K562 (cell line): ENCODE data around the gene JPT2. TPM values are rescaled to one million over a fixed set of nuclear protein-coding genes. Genes with fewer than 3 reads are reported as not detected.

Experiments
- ATF7 ChIP-seq: fragments of 450-650 bp; IDR thresholded peaks from 2 replicates; pipeline ENCODE4 v1.7.1; 2014; ENCODE audit warnings: mild to moderate bottlenecking, moderate library complexity
- CREM ChIP-seq: IDR thresholded peaks from 2 replicates; pipeline ENCODE4 v1.6.1; 2014; ENCODE audit warnings: antibody characterized with exemption, low read depth
- E2F6 ChIP-seq, 2 experiments: IDR thresholded peaks; 2 replicates each; pipeline ENCODE4 v1.6.1; 2011; ENCODE audit warnings: borderline replicate concordance in 1 of 2, control low read depth in 1 of 2, low read depth in 1 of 2, low read length in 1 of 2, mild to moderate bottlenecking in 1 of 2, mixed read lengths in 1 of 2, moderate library complexity in 1 of 2; ENCODE audit not compliant: insufficient read depth in 1 of 2, insufficient read length in 1 of 2, poor library complexity in 1 of 2, severe bottlenecking in 1 of 2; ENCODE audit errors: extremely low read depth in 1 of 2
- FOSL1 ChIP-seq: fragments of 200-800 bp; sonication (Bioruptor generic); conservative IDR thresholded peaks from 2 replicates; pipeline ENCODE4 v1.6.1; 2016; ENCODE audit warnings: missing genetic modification characterization, missing compliant biosample characterization
- GATA2 ChIP-seq: sonication (generic); formaldehyde crosslinking; IDR thresholded peaks from 2 replicates; pipeline ENCODE4 v1.4.0; 2020; ENCODE audit warnings: mild to moderate bottlenecking, missing genetic modification reagents
- JUND ChIP-seq, 2 experiments: IDR thresholded peaks; 2 replicates in 1 of 2; 3 replicates in 1 of 2; pipeline ENCODE4 v1.6.1; 2011; ENCODE audit warnings: borderline replicate concordance in 2 of 2, low read depth in 2 of 2, low read length in 2 of 2, improper control_type of control experiment in 1 of 2, missing biosample characterization in 1 of 2, missing genetic modification characterization in 1 of 2, missing genetic modification reagents in 1 of 2
- MAZ ChIP-seq, 2 experiments: fragments of 450-650 bp in 1 of 2; sonication (generic) in 1 of 2; formaldehyde crosslinking; IDR thresholded peaks in 1 of 2; conservative IDR thresholded peaks in 1 of 2; 2 replicates each; pipeline versions ENCODE4 v1.4.0 to v1.5.0; 2020; ENCODE audit warnings: mild to moderate bottlenecking in 1 of 2, missing genetic modification reagents in 1 of 2
- MTA3 ChIP-seq: fragments of 450-650 bp; formaldehyde crosslinking; IDR thresholded peaks from 2 replicates; pipeline ENCODE4 v1.6.1; 2017; ENCODE audit warnings: mild to moderate bottlenecking, borderline replicate concordance
- NUFIP1 ChIP-seq: fragments of 450-650 bp; IDR thresholded peaks from 2 replicates; pipeline ENCODE4 v1.6.1; 2018; ENCODE audit not compliant: partially characterized antibody
- PHF20 ChIP-seq: fragments of 450-650 bp; IDR thresholded peaks from 2 replicates; pipeline ENCODE4 v1.6.1; 2018; ENCODE audit not compliant: partially characterized antibody
- RBM39 ChIP-seq: fragments of 200-400 bp; formaldehyde crosslinking; optimal IDR thresholded peaks from 2 replicates; pipeline ENCODE3; 2018; ENCODE audit warnings: low read depth, low read length
- SMARCA4 ChIP-seq: fragments of 450-650 bp; IDR thresholded peaks from 2 replicates; pipeline ENCODE4 v1.6.1; 2016
- TBP ChIP-seq: optimal IDR thresholded peaks from 2 replicates; pipeline ENCODE3; 2011; ENCODE audit warnings: low read depth, low read length, improper control_type of control experiment
- UBTF ChIP-seq, 2 experiments: IDR thresholded peaks; 2 replicates each; pipeline ENCODE4 v1.6.1; 2012; ENCODE audit warnings: improper control_type of control experiment in 2 of 2, low read depth in 2 of 2, low read length in 2 of 2, borderline replicate concordance in 1 of 2
- polyA plus RNA-seq, 8 experiments: library from polyadenylated mRNA; depleted of rRNA in 4 of 8; stranded (reverse) in 5 of 8; unstranded in 3 of 8; fragments of >200 nt; fragmentation: Nextera tagmentation in 2 of 8; fragmentation: Illumina TruSeq in 1 of 8; extraction: Ambion mirVana in 2 of 8; extraction: Trizol in 1 of 8; gene quantifications; 2 replicates each; pipeline versions ENCODE4 v1.2.1 to v1.2.3, GENCODE V29; 2011 to 2014; ENCODE audit warnings: inconsistent platforms in 1 of 8, missing spikeins in 1 of 8
- total RNA-seq, 7 experiments: library from RNA; depleted of rRNA in 6 of 7; stranded (reverse); fragments of >200 nt in 6 of 7; fragmentation: Illumina TruSeq in 2 of 7; extraction: Trizol in 2 of 7; gene quantifications; 2 replicates each; pipeline versions ENCODE4 v1.2.1 to v1.2.3, GENCODE V29; 2011 to 2021; ENCODE audit warnings: low replicate concordance in 1 of 7
- TF ChIP-seq, protein P1 (sequence below): sonication (generic); IDR thresholded peaks from 2 replicates; pipeline ENCODE4 v1.6.1; 2016
- TF ChIP-seq, protein P2 (sequence below), 2 experiments: fragments of 450-650 bp; conservative IDR thresholded peaks; 2 replicates each; pipeline ENCODE4 v1.6.1; 2017; ENCODE audit warnings: mild to moderate bottlenecking in 2 of 2, moderate library complexity in 2 of 2
- TF ChIP-seq, protein P3 (sequence below), 2 experiments: IDR thresholded peaks in 1 of 2; conservative IDR thresholded peaks in 1 of 2; 2 replicates each; pipeline ENCODE4 v1.6.1; 2016; ENCODE audit warnings: low read depth in 2 of 2, mild to moderate bottlenecking in 1 of 2, missing compliant biosample characterization in 1 of 2, missing genetic modification characterization in 1 of 2, moderate library complexity in 1 of 2

The JPT2 gene
- total and polyA plus RNA-seq, 9 of the 15 experiments (the other 6 are each of a cell fraction or from before 2014, with no cell fraction given): 25.5 to 133 (median 106) TPM

DNA sequence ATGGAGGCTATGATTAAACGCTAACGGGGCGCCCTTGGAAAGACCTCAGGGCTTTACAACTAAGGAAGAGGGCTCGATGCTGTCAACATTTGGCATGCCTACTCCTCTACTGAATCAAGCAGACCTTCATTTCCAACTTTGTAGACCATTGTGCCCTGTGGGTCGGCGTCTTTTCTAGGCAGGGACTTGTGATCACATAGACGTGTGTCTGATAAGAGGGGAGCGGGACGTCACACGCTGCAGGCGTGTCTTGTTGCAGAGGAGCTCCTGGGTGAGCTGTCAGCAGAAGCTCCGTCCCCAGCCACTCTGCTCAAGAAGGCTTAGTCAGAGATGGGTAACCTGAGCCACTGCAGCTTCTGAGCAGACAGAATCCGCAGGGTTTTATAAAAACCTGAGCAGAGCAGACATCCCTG is 30.7 kb downstream of the JPT2 start (continued):
- TF ChIP-seq CREM (peak; percentile 92), NUFIP1 (no peak), GATA2 (CRISPR knock-in tag) (0 out of 2 replicates have a peak, but pooled peaks have one; percentile 20), FOSL1 (tag) (0 out of 2 replicates have a peak, but pooled peaks have one; percentile 25), UBTF (IDR thresholded peaks at IDR 0.05; ENCODE audit: borderline replicate concordance in 1 of 2, low read depth in 2 of 2, low read length in 2 of 2) (0 out of 4 replicates have a peak, but pooled peaks of 1 of the 2 experiments have one; percentile 22), E2F6 (IDR thresholded peaks at IDR 0.05; ENCODE audit: borderline replicate concordance in 1 of 2, extremely low read depth in 1 of 2, insufficient read depth in 1 of 2, insufficient read length in 1 of 2, low read depth in 1 of 2, low read length in 1 of 2, poor library complexity in 1 of 2, severe bottlenecking in 1 of 2) (peak; percentile 2 to 14), SMARCA4 (peak; percentile 46; the same call in 1 of the 2 replicates), MAZ (CRISPR knock-in tag; conservative IDR thresholded peaks at IDR 0.05 in 1 of 2, IDR thresholded peaks at IDR 0.05 in 1 of 2) (peak in 1 of 2 experiments; percentile 67; a peak in 2 of 4 replicates), ATF7 (peak; percentile 68), PHF20 (no peak), JUND (IDR thresholded peaks at IDR 0.05; ENCODE audit: borderline replicate concordance, low read depth, low read length) (peak; percentile 56), JUND (tag; IDR thresholded peaks at IDR 0.05; ENCODE audit: borderline replicate concordance, low read depth, low read length) (no peak; the same call in 2 of the 3 replicates), MTA3 (peak; percentile 55; the same call in 1 of the 2 replicates), RBM39 (peak; percentile 14), TBP (peak; percentile 32)
- TF ChIP-seq, protein P1, sequence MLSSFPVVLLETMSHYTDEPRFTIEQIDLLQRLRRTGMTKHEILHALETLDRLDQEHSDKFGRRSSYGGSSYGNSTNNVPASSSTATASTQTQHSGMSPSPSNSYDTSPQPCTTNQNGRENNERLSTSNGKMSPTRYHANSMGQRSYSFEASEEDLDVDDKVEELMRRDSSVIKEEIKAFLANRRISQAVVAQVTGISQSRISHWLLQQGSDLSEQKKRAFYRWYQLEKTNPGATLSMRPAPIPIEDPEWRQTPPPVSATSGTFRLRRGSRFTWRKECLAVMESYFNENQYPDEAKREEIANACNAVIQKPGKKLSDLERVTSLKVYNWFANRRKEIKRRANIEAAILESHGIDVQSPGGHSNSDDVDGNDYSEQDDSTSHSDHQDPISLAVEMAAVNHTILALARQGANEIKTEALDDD: peak; percentile 47; the same call in 1 of the 2 replicates
- TF ChIP-seq, protein P2, sequence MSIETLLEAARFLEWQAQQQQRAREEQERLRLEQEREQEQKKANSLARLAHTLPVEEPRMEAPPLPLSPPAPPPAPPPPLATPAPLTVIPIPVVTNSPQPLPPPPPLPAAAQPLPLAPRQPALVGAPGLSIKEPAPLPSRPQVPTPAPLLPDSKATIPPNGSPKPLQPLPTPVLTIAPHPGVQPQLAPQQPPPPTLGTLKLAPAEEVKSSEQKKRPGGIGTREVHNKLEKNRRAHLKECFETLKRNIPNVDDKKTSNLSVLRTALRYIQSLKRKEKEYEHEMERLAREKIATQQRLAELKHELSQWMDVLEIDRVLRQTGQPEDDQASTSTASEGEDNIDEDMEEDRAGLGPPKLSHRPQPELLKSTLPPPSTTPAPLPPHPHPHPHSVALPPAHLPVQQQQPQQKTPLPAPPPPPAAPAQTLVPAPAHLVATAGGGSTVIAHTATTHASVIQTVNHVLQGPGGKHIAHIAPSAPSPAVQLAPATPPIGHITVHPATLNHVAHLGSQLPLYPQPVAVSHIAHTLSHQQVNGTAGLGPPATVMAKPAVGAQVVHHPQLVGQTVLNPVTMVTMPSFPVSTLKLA (conservative IDR thresholded peaks at IDR 0.05): peak; percentile 61 to 80; a peak in 3 of 4 replicates
- TF ChIP-seq, protein P3, sequence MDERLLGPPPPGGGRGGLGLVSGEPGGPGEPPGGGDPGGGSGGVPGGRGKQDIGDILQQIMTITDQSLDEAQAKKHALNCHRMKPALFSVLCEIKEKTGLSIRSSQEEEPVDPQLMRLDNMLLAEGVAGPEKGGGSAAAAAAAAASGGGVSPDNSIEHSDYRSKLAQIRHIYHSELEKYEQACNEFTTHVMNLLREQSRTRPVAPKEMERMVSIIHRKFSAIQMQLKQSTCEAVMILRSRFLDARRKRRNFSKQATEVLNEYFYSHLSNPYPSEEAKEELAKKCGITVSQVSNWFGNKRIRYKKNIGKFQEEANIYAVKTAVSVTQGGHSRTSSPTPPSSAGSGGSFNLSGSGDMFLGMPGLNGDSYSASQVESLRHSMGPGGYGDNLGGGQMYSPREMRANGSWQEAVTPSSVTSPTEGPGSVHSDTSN (CRISPR knock-in tag; IDR thresholded peaks at IDR 0.05; ENCODE audit: low read depth): no peak
- TF ChIP-seq, protein P3 (tag; conservative IDR thresholded peaks at IDR 0.05; ENCODE audit: low read depth): peak; percentile 42; the same call in 1 of the 2 replicates
